HG03039 (cell line): ENCODE measurements around the gene OLFML2B.

ENCODE experiments used
- ATAC-seq: cut with Tn5 transposase; IDR thresholded peaks from one replicate; pipeline ENCODE4 v1.9.1; 2021; ENCODE audit warnings: mild to moderate bottlenecking, moderate library complexity; ENCODE audit not compliant: unreplicated experiment

OLFML2B gene

GRCh38 chr1:161981735-161982506 is 41.7 kb downstream of the OLFML2B start:
- ATAC-seq = no peak

- ATAC-seq = no peak
These were observed 42.5 kb downstream of the OLFML2B start for GRCh38 chr1:161981126-161981525.

- no peak for ATAC-seq
These were observed 45.5 kb downstream of the OLFML2B start for GRCh38 chr1:161978011-161978790.

GRCh38 chr1:161973924-161974845 is 49.5 kb downstream of the OLFML2B start:
- no peak for ATAC-seq

GRCh38 chr1:161972828-161973227 is 50.8 kb downstream of the OLFML2B start:
- no peak for ATAC-seq

GRCh38 chr1:161970633-161971032 is 53.0 kb downstream of the OLFML2B start:
- no peak for ATAC-seq

- no peak for ATAC-seq
These were observed 53.6 kb downstream of the OLFML2B start for GRCh38 chr1:161970036-161970435.

GRCh38 chr1:161966067-161966466 is 57.6 kb downstream of the OLFML2B start:
- no peak for ATAC-seq

- peak; percentile 77 for ATAC-seq
These were observed 61.4 kb downstream of the OLFML2B start for GRCh38 chr1:161962091-161962887.

GRCh38 chr1:161958425-161958824 is 65.2 kb downstream of the OLFML2B start:
- no peak for ATAC-seq

GRCh38 chr1:161956930-161957329 is 66.7 kb downstream of the OLFML2B start:
- ATAC-seq = no peak

- ATAC-seq = no peak
These were observed 67.6 kb downstream of the OLFML2B start for GRCh38 chr1:161956097-161956496.

GRCh38 chr1:161955606-161956005 is 68.1 kb downstream of the OLFML2B start:
- no peak for ATAC-seq

GRCh38 chr1:161954466-161954865 is 69.2 kb downstream of the OLFML2B start:
- no peak for ATAC-seq

GRCh38 chr1:161954050-161954449 is 69.6 kb downstream of the OLFML2B start:
- ATAC-seq = no peak

- no peak for ATAC-seq
These were observed 70.3 kb downstream of the OLFML2B start for GRCh38 chr1:161953256-161953920.

GRCh38 chr1:161952607-161953172 is 71.0 kb downstream of the OLFML2B start:
- ATAC-seq = no peak

- no peak for ATAC-seq
These were observed 72.0 kb downstream of the OLFML2B start for GRCh38 chr1:161951646-161952045.

- no peak for ATAC-seq
These were observed 73.3 kb downstream of the OLFML2B start for GRCh38 chr1:161950377-161950776.
